GM10248 (cell line): ENCODE data around the gene PTGFR.

Source experiments
- CTCF ChIA-PET: fragments of 300-600 bp; sonication (Branson Sonifier 250); formaldehyde crosslinking; extraction: SDS; loops from one replicate; lab custom pipeline; 2021; ENCODE audit warnings: antibody characterized with exemption; lab: Yijun Ruan, JAX
- POLR2A ChIA-PET: fragments of 350-650 bp; sonication (Branson Sonifier 250); formaldehyde crosslinking; extraction: SDS; loops from one replicate; lab custom pipeline; 2020; ENCODE audit warnings: antibody characterized with exemption; lab: Yijun Ruan, JAX
- DNase-seq: peaks from one replicate; pipeline ENCODE4 v3.0.0; 2012; ENCODE audit errors: extremely low spot score
- CTCF ChIP-seq: IDR thresholded peaks from 2 replicates; pipeline ENCODE4 v1.5.1; 2012; ENCODE audit warnings: mild to moderate bottlenecking, low read depth; ENCODE audit errors: extremely low read depth, missing control alignments, control extremely low read depth

Gene PTGFR

DNA sequence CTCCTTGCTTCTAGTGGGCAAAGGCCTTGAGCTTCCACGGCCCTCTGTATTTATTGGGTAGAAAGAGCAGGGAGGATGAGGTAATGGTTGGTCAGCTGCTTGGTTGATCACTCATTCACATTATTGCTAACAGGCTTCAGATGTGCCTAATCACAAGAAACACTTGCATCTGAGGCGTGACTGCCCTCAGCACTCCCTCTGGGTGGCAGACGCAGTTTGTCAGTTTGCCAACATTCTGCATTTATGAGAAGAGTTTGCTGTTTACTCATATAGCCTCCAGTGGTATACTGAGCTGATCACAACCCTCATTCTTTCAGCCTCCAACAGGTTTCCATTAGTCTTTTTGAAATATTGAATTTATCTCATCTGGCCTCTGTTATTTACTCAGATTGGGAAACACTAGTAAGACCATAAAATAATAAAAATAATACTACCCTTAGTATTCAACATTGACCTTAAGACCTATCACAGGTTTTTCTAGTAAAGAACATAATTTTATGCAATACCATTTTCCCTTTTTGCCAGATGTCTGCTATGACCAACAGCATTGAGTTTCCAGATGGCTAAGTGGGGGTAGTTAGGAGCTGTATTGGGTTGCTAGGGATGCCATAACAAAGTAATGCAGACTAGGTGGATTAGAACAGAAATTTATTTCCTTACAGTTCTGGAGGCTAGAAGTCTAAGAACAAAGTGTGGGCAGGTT, 53.3 kb downstream of the PTGFR start:
- DNase-seq = no peak
- ChIA-PET POLR2A (no interaction called here), CTCF (no interaction called here)
- no peak for TF ChIP-seq CTCF

DNA sequence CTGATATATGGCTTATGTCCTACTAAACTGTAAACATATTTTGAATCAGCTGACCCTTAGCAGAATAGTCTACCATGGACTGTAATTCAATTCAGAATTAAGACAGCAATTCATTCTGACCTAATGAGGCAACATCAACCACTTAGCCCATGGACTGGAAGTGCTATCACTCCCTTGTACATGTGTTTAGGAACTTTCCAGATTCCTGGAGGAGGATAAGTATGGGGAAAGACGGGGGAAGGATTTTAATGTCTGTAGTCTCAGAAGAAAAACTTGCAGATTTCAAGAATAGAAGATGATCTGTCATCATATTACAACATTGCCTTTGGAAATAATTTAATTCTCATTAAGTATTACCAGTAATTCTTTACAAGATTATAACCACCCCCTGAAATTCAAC, 56.3 kb downstream of the PTGFR start:
- ChIA-PET CTCF (interaction anchor here (1.6 kb wide), 1 partner anchor 10 kb away, joined by 6 read pairs; no protein-coding TSS in a partner anchor), POLR2A (no interaction called here)
- no peak for TF ChIP-seq CTCF
- DNase-seq = no peak

- TF ChIP-seq CTCF = no peak
- DNase-seq = no peak
- ChIA-PET CTCF (no interaction called here), POLR2A (no interaction called here)
These were observed 58.6 kb downstream of the PTGFR start for GRCh38 chr1:78549331-78549730.

DNA sequence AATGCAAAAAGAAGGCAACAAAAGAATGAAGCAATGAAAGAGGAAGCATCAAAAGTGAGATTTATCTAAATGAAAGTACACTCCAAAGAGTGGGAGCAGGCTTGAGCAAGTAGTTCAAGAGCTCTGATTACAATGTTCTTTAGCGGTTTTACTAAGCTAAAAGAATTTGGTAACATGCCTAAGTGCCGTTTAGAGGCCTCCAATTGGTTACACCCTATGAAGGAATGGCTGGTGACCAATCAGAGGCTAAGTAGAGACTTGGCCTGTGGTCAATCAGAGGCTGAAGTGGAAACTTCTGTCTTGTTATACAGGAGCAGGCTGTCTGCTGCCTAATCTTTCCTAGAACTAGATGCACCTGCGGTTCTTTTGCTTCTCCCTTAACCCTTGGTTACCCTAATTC, 59.1 kb downstream of the PTGFR start:
- ChIA-PET POLR2A (no interaction called here), CTCF (no interaction called here)
- no peak for TF ChIP-seq CTCF
- DNase-seq = no peak

DNA sequence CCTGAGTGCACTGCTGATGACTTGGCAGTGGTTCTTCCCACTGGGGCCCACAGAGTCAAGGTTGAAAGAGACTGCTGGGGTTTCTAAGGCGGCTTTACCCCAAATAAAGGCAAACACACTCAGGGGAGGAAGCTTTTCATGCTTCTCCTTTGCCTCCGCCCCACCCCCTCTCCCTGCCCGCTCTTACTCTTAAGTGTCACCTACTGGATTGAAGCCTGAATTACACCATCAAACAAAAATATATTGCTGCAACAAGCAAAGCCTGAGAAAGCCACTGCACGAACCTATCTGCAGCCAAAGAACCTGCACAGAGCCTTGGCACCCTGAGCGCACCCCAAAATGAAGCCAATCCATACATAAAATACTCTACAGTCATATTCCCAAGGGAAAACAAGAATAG, 63.1 kb downstream of the PTGFR start:
- ChIA-PET CTCF (interaction anchor here (1.6 kb wide), 1 partner anchor 18 kb away, joined by 4 read pairs; no protein-coding TSS in a partner anchor), POLR2A (no interaction called here)
- TF ChIP-seq CTCF = no peak
- DNase-seq = no peak

DNA sequence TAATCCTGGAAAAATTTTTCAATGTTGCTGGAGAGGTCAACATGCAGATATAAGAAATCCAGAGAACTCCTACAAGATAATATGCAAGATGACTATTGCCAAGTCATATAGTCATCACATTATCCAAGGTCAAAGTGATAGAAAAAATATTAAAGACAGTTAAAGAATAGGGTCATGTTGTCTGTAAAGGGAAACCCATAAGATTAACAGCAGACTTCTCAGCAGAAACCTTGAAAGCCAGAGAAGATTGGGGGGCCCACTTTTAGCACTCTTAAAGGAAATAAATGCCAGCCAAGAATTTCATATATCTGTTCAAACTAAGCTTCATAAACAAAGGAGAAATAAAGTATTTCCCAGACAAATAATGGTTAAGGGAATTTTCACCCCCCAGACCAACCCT, 64.1 kb downstream of the PTGFR start:
- ChIA-PET CTCF (interaction anchor here (0.8 kb wide), 1 partner anchor 63 kb away, joined by 3 read pairs; no protein-coding TSS in a partner anchor), POLR2A (no interaction called here)
- no peak for TF ChIP-seq CTCF
- DNase-seq = no peak
